CD4-positive, alpha-beta memory T cell (primary cell): ENCODE measurements around the gene PTPRM. TPM values are rescaled to one million over a fixed set of nuclear protein-coding genes. Genes with fewer than 3 reads are reported as not detected.

Experiments used
- CTCF ChIA-PET: fragments of 350-600 bp; sonication (Branson Sonifier 250); formaldehyde crosslinking; loops from one replicate; lab custom pipeline; 2021; ENCODE audit warnings: inconsistent platforms; ENCODE audit not compliant: partially characterized antibody; lab: Charles Lee
- POLR2A ChIA-PET: fragments of 350-600 bp; sonication (Branson Sonifier 250); formaldehyde crosslinking; loops from one replicate; lab custom pipeline; 2021; ENCODE audit not compliant: partially characterized antibody; lab: Charles Lee
- DNase-seq, 5 donors: peaks; one replicate each; pipeline versions ENCODE4 v3.0.0 to v3.0.0-alpha.2; 2020 to 2022; ENCODE audit warnings: mixed read lengths in 1 of 5
- H3K27ac ChIP-seq: one replicate; pipeline ENCODE4 v1.7.0; 2013; ENCODE audit warnings: low read depth, low read length
- H3K27me3 ChIP-seq: 2 replicates; pipeline ENCODE4 v1.7.0; 2013; ENCODE audit warnings: mild to moderate bottlenecking, low read length, moderate library complexity; ENCODE audit not compliant: insufficient read depth
- H3K36me3 ChIP-seq: 2 replicates; pipeline ENCODE4 v1.7.0; 2013; ENCODE audit warnings: mild to moderate bottlenecking, low read length, moderate library complexity; ENCODE audit not compliant: insufficient read depth
- H3K4me1 ChIP-seq: 2 replicates; pipeline ENCODE4 v1.7.0; 2013; ENCODE audit warnings: mild to moderate bottlenecking, low read length, moderate library complexity; ENCODE audit not compliant: insufficient read depth
- H3K4me3 ChIP-seq, 2 donors: one replicate each; pipeline ENCODE4 v1.7.0; 2013; ENCODE audit warnings: low read length in 2 of 2, mild to moderate bottlenecking in 1 of 2
- H3K9me3 ChIP-seq, 2 donors: one replicate each; pipeline ENCODE4 v1.7.0; 2013; ENCODE audit warnings: low read length in 2 of 2, control low read depth in 1 of 2; ENCODE audit not compliant: control insufficient read depth in 1 of 2
- H3K27ac Mint-ChIP-seq, 7 donors: one replicate each; pipeline ENCODE4 v1.8.0; 2020 to 2021; ENCODE audit warnings: mixed read lengths in 7 of 7, mild to moderate bottlenecking in 6 of 7, inconsistent platforms in 3 of 7, moderate library complexity in 3 of 7
- H3K27me3 Mint-ChIP-seq, 2 donors: one replicate each; pipeline ENCODE4 v1.8.0; 2020 to 2021; ENCODE audit warnings: mixed read lengths in 2 of 2
- H3K36me3 Mint-ChIP-seq, 2 donors: one replicate each; pipeline ENCODE4 v1.8.0; 2020 to 2021; ENCODE audit warnings: mixed read lengths in 2 of 2, inconsistent platforms in 1 of 2, mild to moderate bottlenecking in 1 of 2
- H3K4me1 Mint-ChIP-seq, 4 donors: one replicate each; pipeline ENCODE4 v1.8.0; 2020 to 2021; ENCODE audit warnings: mixed read lengths in 4 of 4, mild to moderate bottlenecking in 1 of 4
- H3K4me3 Mint-ChIP-seq, 8 donors: one replicate each; pipeline ENCODE4 v1.8.0; 2020 to 2021; ENCODE audit warnings: mixed read lengths in 8 of 8, mild to moderate bottlenecking in 7 of 8, moderate library complexity in 6 of 8, inconsistent platforms in 3 of 8
- H3K9me3 Mint-ChIP-seq, 8 donors: one replicate each; pipeline ENCODE4 v1.8.0; 2020 to 2021; ENCODE audit warnings: mixed read lengths in 8 of 8, mild to moderate bottlenecking in 5 of 8, inconsistent platforms in 3 of 8, moderate library complexity in 1 of 8
- intact Hi-C: fragments of 100-400 bp; cut with micrococcal nuclease; formaldehyde crosslinking; loops from one replicate; pipeline ENCODE4 v1.15.1; 2023
- polyA plus RNA-seq, 2 donors: library from polyadenylated mRNA; unstranded; fragments of 300-500 nt; fragmentation: Illumina TruSeq; gene quantifications; one replicate each; pipeline ENCODE4 v1.2.3, GENCODE V29; 2021
- total RNA-seq, 2 experiments: library from RNA; stranded (reverse); gene quantifications; one replicate each; pipeline ENCODE4 v1.2.3, GENCODE V29; 2021

Gene PTPRM
- total and polyA plus RNA-seq, 4 experiments from 2014 or later, result 6.7 to 20.1 (median 12.9) TPM

DNA sequence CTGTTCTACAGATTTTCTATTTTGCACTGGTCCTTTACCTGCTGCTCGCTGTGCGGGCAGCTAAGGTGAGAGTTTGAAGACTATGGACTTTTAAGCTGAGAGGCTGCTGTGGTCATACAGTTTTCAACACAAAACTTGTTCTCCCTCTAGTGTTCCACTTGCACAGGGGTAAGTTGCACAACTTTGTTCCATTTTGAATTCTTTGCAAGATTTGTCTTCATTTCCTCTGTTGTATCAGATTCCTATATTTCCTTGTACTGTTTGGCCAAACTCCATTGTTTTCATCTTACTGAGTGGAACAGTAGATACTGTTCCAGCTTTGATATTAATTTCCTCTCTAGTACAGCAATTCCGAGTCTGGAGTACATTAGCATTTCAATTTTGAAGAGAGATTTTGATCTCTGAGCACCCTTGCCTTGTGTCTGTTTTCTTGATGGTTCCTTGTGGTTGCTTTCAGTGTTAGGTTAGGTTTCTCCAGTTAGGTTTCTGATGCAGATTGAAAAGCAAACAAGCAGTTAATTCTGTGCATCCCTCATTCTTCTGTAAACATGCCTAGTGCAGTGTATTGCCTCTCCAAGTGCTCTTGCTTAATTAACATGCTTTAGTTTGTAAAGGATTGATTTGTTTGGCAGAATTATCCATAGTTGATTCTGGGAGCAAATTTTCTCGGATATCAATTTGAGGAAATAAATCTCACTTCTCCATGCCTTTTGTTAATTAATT lies 188.8 kb downstream of the PTPRM start:
- DNase-seq, result no peak
- Histone ChIP-seq H3K9me3 (no peaks in the 10 kb centered on the region), H3K4me3 (no peak overlapping the region), H3K27me3 (no peaks in the 10 kb centered on the region), H3K4me1 (no peaks in the 10 kb centered on the region), H3K36me3 (no peaks in the 10 kb centered on the region), H3K27ac (no peak overlapping the region)
- Mint-ChIP-seq H3K4me3 (no peak overlapping the region), H3K27me3 (no peaks in the 10 kb centered on the region), H3K36me3 (no peaks in the 10 kb centered on the region), H3K9me3 (peaks cover 0 to 2% (median 0%) of the 10 kb centered on the region in 8 donors), H3K4me1 (no peaks in the 10 kb centered on the region), H3K27ac (peak overlapping the region in 1 of 7 donors; percentile 26)
- ChIA-PET CTCF (no interaction called here), POLR2A (no interaction called here)
- intact Hi-C loops, result no loop called here

DNA sequence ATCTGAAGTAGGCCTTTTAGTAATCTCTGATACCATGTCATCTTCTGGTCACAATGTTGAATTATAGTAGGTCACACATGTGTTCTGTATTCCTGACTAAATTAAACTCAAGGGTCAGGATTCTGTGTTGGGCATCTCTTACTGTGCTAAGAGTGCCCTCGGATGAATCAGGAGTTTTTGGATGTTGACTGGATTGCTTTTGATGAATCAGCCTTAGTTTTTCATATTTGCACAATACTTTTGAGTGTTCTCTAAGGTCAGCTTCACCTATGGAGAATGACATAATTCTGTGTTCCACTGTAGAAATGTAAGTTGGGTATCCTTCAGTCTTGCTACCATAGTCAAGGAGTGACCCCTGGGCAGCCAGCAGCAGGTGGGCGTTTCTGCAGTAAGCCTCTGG lies 190.1 kb downstream of the PTPRM start:
- Histone ChIP-seq H3K27me3 (no peaks in the 10 kb centered on the region), H3K27ac (no peak overlapping the region), H3K9me3 (no peaks in the 10 kb centered on the region), H3K36me3 (no peaks in the 10 kb centered on the region), H3K4me1 (no peaks in the 10 kb centered on the region), H3K4me3 (no peak overlapping the region)
- Mint-ChIP-seq H3K27me3 (peaks cover 0 to 1% of the 10 kb centered on the region in 2 donors), H3K9me3 (peaks cover 0 to 2% (median 0%) of the 10 kb centered on the region in 8 donors), H3K4me1 (no peaks in the 10 kb centered on the region), H3K27ac (no peak overlapping the region), H3K4me3 (no peak overlapping the region), H3K36me3 (no peaks in the 10 kb centered on the region)
- CTCF ChIA-PET, result no interaction called here
- intact Hi-C loops, result no loop called here
- POLR2A ChIA-PET, result no interaction called here
- no peak for DNase-seq

DNA sequence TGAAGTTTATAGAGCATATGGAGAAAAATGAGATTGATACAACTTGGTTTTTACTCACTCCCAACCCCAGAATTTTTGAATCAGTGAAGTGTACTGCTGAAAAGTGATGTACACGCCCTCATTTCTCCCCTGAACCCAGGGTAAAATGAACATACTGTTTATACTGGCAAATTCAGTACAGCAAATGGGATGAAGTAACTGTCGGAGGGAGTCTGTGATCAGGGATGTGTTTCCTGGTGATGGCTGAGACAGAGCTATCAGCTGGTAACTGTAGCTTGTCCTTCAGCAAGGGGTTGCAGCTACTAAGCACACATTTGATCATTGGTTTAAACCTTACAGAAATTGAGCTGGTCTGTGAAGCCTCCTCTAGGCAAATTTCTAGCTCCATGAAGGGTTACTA lies 191.6 kb downstream of the PTPRM start:
- Mint-ChIP-seq H3K4me3 (no peak overlapping the region), H3K27ac (no peak overlapping the region), H3K36me3 (no peaks in the 10 kb centered on the region), H3K27me3 (peaks cover 0 to 1% of the 10 kb centered on the region in 2 donors), H3K4me1 (no peaks in the 10 kb centered on the region), H3K9me3 (peaks cover 0 to 2% (median 0%) of the 10 kb centered on the region in 8 donors)
- Histone ChIP-seq H3K4me1 (no peaks in the 10 kb centered on the region), H3K27me3 (no peaks in the 10 kb centered on the region), H3K9me3 (no peaks in the 10 kb centered on the region), H3K36me3 (no peaks in the 10 kb centered on the region), H3K27ac (no peak overlapping the region), H3K4me3 (no peak overlapping the region)
- DNase-seq, result no peak
- POLR2A ChIA-PET, result no interaction called here
- intact Hi-C loops, result no loop called here
- CTCF ChIA-PET, result no interaction called here

DNA sequence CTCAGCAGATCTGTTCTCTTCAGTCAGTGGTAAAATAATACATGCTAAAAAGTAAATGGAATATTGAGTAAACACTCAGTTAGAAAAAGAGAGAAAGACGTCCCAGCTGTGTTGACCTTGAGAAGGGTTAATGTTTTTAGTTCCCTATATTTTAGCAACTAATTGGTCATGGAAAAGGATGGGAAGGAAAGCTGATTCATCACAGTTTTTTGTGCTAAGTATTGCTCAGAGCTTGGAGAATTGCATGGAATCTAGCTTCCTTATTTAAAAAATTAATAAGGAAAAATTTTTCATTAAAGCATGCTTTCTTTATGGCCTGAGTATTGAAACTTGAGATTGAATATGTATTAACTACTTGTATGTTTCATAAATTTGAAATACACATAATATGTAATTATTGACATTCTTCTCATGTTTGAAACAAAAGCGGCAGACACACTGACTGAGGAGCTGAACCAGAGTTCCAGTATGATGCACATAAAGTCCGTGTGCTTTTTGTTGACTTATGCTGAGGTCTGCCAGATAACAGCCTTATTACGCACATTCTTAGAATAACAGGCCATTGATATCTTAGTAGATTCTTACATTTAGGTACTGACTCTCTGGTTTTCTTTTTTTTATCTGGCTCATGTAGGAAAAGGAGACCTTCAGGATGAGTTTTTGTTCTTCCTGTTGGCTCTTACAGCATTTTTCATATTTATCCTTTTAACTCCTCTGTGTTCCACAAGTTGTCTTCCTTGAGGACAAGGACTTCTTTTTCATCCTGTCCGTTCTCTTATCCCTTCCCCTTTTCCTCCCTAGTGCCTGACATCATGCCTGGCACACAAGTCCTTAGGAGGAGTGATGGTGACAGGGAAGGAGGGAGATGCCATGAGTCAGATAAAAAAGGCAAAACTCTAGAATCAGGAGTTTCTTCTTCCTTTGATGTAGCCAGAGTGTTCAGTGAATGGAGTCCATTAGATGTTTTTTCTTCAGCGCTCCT lies 194.1 kb downstream of the PTPRM start:
- no peaks in the 10 kb centered on the region for H3K4me1 ChIP-seq
- H3K4me3 Mint-ChIP-seq, result no peak overlapping the region
- DNase-seq, result no peak
- no peaks in the 10 kb centered on the region for H3K36me3 Mint-ChIP-seq
- ChIA-PET POLR2A (no interaction called here), CTCF (no interaction called here)
- no peaks in the 10 kb centered on the region for H3K27me3 ChIP-seq
- no peaks in the 10 kb centered on the region for H3K36me3 ChIP-seq
- no peaks in the 10 kb centered on the region for H3K9me3 ChIP-seq
- intact Hi-C loops, result no loop called here
- no peak overlapping the region for H3K27ac ChIP-seq
- peaks cover 0 to 3% of the 10 kb centered on the region in 2 donors for H3K27me3 Mint-ChIP-seq
- H3K4me1 Mint-ChIP-seq, result no peaks in the 10 kb centered on the region
- peaks cover 0 to 2% (median 0%) of the 10 kb centered on the region in 8 donors for H3K9me3 Mint-ChIP-seq
- no peak overlapping the region for H3K27ac Mint-ChIP-seq
- no peak overlapping the region for H3K4me3 ChIP-seq

DNA sequence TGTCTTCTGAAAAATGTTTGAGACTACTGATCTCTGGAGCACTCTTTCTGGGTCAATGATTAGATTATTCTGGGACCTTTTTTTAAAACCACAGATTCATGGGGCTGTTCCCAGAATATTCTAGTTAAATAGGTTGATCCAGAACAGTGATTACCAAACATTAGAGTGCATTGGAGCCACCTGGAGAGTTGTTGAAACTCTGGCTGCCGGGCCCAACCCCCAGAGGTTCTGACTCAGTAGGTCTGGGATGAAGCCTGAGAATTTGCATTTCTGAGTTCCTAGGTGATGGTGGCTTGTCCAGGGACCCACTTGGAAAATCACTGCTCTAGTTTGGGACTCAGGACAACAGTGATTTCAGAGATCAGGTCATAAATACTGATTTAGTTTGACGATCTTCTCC lies 197.3 kb downstream of the PTPRM start:
- ChIA-PET CTCF (no interaction called here), POLR2A (no interaction called here)
- peaks cover 0 to 3% of the 10 kb centered on the region in 2 donors for H3K27me3 Mint-ChIP-seq
- H3K9me3 ChIP-seq, result no peaks in the 10 kb centered on the region
- no peaks in the 10 kb centered on the region for H3K4me1 Mint-ChIP-seq
- H3K27ac ChIP-seq, result no peak overlapping the region
- no peak for DNase-seq
- H3K4me3 Mint-ChIP-seq, result no peak overlapping the region
- H3K27me3 ChIP-seq, result no peaks in the 10 kb centered on the region
- H3K36me3 Mint-ChIP-seq, result no peaks in the 10 kb centered on the region
- H3K9me3 Mint-ChIP-seq, result peaks cover 0 to 2% (median 0%) of the 10 kb centered on the region in 8 donors
- intact Hi-C loops, result no loop called here
- no peaks in the 10 kb centered on the region for H3K36me3 ChIP-seq
- H3K4me1 ChIP-seq, result no peaks in the 10 kb centered on the region
- no peak overlapping the region for H3K27ac Mint-ChIP-seq
- no peak overlapping the region for H3K4me3 ChIP-seq

DNA sequence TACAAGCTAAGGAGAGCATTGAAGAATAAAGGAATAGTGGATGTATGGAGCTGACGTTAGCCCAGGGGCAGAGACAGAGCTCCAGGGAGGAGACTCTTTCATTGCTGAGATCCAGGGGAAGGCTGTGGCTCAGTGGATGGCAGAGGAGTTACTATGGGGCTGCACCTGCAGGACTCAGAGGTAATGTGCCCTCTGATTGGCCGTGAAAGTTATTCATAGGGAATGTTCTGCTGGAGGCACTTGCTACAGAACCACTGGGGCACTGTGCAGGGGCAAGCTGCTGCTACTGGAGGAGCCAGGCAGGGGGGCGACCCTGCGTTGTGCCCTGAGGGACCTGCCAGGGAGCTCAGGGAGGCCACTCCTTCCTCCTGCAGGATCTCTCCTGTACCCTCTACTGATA lies 199.2 kb downstream of the PTPRM start:
- no peaks in the 10 kb centered on the region for H3K4me1 Mint-ChIP-seq
- Histone ChIP-seq H3K4me3 (no peak overlapping the region), H3K27me3 (no peaks in the 10 kb centered on the region), H3K27ac (no peak overlapping the region), H3K36me3 (no peaks in the 10 kb centered on the region), H3K4me1 (no peaks in the 10 kb centered on the region), H3K9me3 (no peaks in the 10 kb centered on the region)
- ChIA-PET CTCF (no interaction called here), POLR2A (no interaction called here)
- H3K4me3 Mint-ChIP-seq, result no peak overlapping the region
- DNase-seq, result no peak
- H3K36me3 Mint-ChIP-seq, result no peaks in the 10 kb centered on the region
- peaks cover 0 to 3% of the 10 kb centered on the region in 2 donors for H3K27me3 Mint-ChIP-seq
- H3K27ac Mint-ChIP-seq, result no peak overlapping the region
- intact Hi-C loops, result no loop called here
- H3K9me3 Mint-ChIP-seq, result peaks cover 0 to 2% (median 0%) of the 10 kb centered on the region in 8 donors

DNA sequence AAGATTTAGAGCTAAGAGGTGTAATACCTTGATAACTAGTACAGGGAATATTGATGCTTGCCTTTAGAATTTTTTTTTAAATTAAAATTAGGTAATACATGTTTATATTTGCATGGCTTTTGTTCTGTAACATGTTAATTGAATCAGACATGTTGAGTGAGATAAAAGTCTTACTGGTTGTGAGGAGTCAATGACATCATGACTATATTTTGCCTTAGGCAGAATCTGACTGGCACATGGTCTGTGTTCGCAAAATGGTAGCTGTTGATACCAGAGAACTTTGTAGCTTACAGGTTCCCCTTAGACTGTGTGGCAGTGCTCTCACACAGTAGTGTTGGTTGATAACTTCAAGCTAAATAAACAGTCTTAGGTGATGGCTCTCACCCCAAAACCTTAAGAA lies 199.7 kb downstream of the PTPRM start:
- intact Hi-C loops, result no loop called here
- ChIA-PET CTCF (no interaction called here), POLR2A (no interaction called here)
- Mint-ChIP-seq H3K36me3 (no peaks in the 10 kb centered on the region), H3K27ac (no peak overlapping the region), H3K27me3 (peaks cover 0 to 2% of the 10 kb centered on the region in 2 donors), H3K4me1 (no peaks in the 10 kb centered on the region), H3K9me3 (peaks cover 0 to 2% (median 0%) of the 10 kb centered on the region in 8 donors), H3K4me3 (no peak overlapping the region)
- Histone ChIP-seq H3K27ac (no peak overlapping the region), H3K4me3 (no peak overlapping the region), H3K27me3 (no peaks in the 10 kb centered on the region), H3K9me3 (no peaks in the 10 kb centered on the region), H3K4me1 (no peaks in the 10 kb centered on the region), H3K36me3 (no peaks in the 10 kb centered on the region)
- no peak for DNase-seq
